Measurements from ENCODE around the gene CREB3L2.
"Not testable (repeated sequence)": the region's sequence is repeated elsewhere in the genome, so short reads cannot be mapped to it uniquely, and the experiment has no call there.

The CREB3L2 gene

DNA sequence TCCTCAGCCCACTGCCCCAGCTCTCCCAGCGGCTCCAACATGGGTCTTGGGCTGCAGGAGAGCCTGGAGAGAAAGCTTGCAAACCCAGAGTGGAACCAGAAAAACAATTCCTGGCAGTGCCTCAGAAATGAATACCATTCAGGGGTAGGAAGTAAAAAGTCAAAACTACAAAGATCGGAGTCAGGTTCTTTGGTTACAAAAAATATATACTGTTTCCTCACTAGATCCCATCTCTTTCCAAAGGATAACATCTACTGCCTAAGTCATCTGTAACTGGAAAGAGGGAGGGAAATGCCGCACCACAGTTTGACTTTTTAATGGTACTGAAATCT is 14.9 kb downstream of the CREB3L2 start:
- no peak for DNase-seq

DNA sequence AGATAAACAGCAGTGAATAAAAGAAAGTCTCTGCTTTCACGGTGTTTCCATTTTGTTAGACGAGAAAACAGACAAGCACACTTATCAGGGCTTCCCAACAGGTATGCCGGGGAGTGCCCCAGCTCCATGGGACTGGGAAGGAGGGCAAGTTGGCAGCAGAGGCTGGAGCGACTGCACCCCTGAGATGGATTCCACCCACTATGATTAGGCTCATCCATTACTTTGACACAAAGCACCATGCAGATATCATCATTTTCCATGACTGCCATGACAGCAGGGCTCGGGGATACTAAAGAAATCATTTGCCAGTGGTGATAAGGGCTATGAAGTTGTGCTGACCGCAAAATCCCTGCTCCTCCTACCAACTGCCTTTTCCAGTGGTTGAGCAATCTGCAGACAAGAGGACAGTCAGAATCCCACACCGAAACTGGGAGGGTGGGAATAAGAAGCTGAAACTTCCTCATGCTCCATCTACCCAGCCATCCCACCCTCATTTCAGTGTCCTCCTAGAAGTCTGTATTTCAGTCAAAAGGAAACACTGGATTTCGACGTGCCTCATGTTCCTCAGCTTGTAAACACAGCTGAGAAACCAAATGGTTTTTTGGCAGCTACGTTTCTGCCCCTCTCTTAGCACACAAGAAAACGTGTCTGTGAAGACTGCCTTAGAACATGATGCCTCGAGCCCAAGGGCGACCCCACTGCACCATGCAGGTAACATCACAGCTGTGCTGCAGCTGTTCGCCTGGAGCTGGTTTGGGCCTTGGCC is 15.5 kb downstream of the CREB3L2 start:
- DNase-seq = no peak

DNA sequence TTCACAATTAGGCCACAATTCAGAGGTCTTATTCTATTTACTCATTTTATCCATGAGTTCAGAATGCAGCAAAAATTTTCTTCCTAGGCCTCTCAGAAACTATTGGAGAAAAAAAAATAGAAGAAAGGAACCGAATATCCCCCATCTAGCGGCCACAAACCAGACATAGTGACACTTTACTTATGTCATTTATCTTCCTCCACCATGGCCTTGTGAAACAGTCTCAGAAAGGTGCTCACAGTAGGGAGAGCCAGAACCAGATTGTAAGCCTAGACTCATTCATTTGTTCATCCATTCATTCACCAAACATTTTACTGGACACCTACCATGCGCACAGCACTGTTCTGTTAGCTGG is 16.0 kb downstream of the CREB3L2 start:
- DNase-seq = no peak

DNA sequence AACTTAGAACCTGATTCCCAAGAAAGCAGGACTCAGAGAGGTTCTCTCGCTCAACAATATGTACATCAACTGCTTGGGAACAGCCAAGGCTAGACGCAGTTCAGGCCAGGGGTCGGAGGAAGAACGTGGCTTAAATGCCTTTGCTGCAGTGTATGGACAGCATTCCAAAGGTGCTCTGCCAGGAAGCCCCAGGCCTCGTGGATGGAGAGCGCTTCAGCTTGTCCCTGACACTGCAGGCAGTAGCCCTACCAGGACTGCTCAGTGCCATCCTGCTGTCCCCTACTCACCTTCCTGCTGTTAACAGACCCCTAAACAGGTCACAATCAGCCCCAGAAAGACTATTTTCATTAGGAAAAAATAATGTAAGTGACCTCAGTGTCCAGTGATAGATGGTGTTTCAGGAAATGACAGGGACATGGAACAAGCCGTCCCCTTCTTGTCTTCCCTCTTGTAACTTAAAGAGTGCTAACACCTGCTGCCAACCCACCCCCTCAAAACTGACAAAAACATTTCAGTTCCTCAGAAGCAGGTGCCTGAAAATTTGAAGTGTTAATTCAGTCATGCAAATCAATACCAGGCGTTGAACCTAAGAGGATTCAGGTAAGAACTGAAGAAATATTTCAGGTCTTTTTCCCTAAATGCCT is 16.5 kb downstream of the CREB3L2 start:
- no peak for DNase-seq

DNA sequence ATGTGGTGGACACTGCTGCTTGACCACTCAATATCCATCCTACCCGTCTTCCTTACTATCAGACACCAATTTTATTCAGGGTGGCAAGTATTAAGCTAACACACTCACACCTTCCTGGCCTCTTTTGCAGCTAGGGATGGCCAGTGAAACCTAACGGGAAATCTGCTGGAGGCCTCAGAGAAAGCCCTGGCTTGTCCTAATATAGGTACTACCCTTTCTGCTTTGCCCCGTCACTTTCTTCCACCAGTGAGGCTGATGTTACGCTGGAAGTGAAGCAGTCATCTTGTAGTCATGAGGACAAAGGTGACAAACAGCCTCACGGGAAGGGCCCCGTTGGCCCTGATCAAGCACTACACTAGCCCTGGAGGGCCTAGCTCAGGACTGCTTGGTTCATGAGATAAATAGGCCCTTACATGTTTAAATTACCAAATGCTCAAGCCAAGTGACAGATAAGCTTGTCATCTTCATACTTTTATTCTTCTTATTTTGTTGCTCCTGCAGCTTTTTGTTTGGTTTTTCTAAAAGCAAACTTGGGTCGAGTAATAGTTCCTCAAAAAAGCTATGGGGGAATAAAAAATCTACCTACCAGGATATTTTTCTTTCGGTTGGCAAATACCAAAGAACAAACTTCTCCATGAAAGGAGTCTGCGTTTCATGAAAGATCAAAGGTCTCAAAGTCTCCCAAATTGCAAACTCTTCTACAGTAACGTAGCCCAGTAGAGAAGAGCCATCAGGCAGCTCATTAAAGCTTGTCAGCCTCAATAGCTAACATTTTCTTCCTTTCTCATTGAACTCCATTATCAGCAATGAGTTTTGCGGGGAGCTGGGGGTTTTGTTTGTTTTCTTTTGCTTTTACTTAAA is 17.5 kb downstream of the CREB3L2 start:
- no peak for DNase-seq

DNA sequence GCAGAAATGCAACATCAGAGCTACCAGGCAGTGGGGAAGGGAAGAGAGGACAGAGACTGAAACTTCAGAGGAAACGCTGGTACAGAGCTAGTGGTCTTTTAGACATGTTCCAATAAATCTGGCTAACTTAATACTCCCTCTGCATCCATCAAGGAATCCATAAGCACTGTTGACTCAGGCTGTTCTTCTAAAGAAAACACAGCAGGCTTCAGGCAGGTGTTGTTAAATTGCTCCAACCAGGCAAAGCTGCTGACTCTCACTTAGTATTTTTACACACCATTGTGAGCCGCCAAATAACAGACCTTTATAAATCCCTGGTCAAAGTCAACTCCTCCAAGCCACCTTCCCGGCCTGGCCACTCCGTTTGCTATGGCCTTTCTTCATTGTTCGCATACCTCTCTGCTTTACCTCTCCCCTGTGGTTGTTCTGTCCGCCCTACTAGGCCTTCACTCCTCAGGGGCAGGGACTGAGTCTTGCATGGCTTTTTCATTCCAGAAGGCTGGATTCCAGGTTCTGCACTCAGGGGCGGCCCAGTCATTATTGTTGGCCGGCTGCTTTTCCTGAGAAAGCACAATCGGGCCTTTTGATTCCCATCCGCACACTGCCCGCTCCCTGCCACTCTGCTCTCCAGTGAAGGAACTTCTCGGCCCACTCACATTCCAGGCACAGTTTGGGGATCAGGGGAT is 18.4 kb downstream of the CREB3L2 start:
- no peak for DNase-seq

DNA sequence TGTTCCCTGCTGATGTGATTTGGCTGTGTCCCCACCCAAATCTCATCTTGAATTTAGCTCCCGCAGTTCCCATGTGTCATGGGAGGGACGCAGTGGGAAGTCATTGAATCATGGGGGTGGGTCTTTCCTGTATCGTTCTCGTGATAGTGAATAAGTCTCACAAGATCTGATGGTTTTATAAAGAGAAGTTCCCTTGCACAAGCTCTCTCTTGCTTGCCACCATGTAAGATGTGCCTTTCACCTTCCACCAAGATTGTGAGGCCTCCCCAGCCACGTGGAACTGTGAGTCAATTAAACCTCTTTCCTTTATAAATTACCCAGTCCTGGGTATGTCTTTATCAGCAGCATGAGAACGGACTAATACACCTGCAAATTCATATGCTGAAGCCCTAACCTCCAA is 19.5 kb downstream of the CREB3L2 start:
- not testable (repeated sequence) for DNase-seq

DNA sequence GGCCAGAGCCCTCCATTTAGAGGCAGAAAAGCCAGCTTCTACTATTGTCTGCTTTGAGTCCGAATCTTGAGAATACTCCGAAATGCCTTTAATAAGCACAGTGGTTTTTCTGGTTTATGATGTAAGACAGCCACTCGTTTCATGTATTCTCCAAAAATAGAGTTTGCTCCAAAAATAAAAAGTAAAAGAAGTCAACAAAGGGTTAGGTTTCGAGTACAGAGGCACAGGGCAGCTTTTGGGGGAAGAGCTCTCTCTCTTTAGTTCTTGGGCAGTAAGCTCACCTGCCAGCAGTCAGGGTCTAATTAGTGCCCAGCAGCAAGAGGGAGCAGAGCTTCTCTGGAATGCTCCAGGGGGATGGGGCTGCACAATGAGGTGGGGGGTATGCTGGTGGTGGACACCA is 20.2 kb downstream of the CREB3L2 start:
- no peak for DNase-seq

DNA sequence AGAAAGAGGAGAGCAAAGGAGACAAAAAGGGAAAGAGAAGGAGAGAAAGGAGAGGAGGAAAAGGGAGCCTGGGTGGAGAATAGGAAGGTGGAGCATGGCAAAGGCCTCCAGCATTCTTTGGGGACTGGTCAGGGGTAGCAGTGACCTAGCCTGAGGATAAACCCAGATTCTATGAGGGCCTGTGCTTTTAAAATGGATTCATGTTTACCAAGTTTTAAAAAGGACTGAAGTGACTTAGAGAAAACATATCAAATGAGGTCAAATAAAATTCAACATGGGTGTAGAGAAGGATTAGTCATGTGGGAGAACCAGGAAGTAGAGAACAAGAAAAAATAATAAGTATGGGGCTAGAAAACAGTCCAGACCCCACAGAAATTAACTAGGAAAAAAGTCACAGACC is 20.7 kb downstream of the CREB3L2 start:
- no peak for DNase-seq

DNA sequence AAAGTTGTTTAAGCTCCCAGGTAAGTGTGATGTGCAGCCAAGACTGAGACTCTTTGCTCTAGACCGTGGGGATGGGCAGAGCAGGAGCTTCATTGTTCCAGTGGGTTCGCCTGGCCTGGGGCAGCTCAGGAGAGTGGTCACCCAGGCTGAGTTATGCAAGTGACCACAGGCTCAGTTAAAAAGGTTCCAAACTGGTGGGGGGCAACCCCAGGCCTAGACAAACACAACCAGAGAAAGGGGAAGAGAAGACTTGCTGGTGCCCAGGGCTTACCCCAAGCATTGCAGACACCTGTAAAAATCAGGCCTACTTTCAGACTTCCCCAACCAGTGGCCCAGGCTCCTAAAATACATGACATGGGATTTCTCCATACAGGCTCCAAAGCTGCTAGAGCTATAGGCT is 21.6 kb downstream of the CREB3L2 start:
- DNase-seq = no peak

DNA sequence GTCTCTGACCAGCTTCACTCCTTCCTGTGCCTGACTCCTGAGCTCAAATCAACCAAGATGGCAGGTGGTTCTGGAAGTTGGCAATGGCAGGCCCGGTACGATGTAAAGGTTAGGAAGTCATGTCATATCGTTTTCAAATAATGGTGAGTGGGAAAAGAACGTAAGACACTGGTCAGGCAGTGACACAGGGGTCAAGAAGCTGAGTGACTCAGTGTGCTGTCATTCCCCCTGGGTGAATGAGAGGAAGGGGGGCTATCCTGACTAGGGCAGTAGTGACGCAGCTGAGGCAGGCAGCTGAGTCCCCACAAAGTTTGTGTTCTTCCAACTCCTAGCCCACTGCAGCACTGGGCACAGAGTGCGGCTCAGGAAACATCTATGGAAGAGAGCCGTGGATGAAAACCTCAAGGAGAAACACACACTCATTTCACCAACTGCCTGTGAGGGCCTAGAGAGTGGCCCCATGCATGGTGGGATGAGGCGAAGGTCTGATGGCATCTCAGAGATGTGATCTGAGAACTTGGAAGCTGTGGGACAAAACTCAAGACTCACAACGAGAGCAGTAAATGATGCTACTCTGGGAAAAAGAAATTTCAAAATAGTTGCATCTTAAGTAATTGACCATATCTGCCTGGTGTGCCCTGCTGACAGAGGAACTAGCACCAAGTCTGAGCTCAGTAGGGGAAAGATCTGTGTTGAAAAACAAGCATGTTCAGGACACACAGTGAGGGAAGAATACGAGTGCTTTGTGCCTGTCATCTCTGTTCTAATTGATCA is 23.2 kb downstream of the CREB3L2 start:
- no peak for DNase-seq

DNA sequence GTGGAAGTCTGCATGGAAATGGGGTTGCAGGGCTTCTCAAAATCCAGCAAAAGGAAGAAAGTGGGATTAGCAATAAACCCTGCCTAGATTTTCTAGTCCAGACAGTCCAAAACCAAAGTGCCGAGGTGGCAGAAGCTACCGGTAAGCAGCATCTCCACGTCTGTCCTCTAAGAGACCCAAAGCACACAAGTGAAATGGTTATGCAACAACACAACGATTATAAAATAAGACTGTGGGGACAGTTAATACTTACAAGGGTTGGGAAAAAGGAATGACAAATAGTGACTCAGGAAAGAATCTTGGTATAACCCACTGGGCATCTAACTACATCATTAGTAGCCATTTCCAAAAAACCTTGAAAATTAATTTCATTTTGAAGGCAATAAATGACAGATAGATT is 24.7 kb downstream of the CREB3L2 start:
- no peak for DNase-seq

DNA sequence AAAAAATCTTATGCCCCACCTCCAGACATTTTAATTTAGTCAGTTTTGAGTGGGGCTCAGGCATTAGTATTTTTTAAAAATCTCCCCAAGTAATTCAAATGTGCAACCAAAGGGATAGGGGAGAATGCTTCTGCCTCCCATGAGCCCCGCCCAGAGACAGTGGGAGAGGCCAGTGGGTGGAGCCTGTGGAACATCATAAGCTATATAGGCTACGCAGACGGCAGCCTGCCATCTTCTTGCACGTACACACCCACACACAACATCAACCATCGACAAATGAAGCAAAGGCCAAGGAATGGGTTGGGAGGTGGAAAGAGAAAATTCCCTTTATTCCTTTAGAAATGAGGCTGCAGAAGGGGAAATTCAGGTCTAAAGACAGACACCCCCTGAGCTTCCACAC is 25.2 kb downstream of the CREB3L2 start:
- no peak for DNase-seq

DNA sequence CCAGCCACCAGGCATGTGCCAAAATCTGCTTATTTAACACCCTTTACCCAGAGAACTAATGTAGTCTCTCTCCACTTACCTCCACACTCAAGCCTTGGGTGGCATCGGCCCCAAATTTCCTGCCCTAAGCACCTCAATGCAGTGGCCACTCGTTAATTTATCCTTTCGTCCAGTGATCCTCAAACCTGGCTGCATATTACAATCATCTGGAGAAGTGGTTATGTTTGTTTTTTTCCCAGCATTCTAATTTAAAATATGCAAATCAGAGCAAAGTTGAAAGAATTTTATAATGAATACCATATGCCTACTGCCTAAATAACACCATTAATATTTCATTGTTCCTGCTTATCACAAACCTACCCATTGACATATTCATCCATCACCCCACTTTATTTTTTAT is 25.7 kb downstream of the CREB3L2 start:
- DNase-seq = no peak

DNA sequence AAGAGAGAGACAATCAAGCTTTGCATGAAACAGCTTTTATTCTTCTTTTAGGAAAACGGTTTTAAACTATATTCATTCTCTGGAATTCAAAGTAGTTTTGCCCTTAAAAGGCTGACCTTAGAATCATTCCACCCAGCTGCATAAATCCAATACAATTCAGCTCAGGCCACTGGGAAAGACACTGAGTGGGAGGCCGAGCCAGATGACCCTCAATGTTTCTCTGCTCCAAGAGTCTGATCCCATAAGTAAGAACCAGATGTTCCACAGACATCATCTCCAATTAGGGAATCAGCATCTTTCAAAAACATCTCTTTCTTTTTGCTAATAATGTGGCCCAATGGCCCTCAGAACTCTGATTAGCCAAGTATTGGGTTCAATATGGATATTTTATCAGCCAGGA is 26.1 kb downstream of the CREB3L2 start:
- no peak for DNase-seq

DNA sequence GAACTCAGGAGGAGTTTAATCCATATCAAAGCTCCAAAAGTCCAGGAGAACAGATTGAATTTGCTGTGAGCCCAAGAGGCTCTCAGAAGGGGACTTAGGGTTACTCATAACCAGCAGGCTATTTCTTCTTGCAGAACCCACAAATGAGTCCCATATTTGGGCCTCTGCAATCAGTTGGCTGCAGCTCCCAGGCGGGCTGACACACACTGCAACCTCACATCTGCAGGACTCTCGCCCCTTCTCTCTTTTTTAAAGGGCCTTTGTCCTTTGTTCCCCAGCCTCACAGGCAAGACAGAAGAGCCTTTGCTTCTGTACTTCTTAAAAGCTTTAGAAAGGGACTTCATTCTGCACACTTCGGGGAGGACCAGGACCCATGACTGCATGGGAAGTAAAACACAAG is 26.7 kb downstream of the CREB3L2 start:
- DNase-seq = no peak

DNA sequence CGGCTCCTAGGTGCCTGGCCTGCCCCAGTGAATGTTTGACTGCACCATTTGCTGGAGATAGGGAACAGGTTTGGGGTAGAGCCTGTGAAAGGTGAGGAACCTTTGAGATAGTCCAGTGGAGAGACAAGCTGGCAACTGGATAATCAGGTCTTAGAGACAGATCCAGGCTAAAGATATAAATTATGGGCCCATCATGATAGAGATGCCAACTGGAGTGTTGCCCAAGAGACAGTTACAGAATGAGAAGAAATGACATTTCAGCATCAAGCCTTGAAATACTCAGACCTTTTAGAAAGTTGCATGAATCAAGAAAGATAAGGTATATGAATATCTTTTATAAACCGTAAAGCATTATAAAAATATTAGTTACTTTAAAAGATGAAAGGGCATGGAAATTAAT is 27.1 kb downstream of the CREB3L2 start:
- DNase-seq = no peak

DNA sequence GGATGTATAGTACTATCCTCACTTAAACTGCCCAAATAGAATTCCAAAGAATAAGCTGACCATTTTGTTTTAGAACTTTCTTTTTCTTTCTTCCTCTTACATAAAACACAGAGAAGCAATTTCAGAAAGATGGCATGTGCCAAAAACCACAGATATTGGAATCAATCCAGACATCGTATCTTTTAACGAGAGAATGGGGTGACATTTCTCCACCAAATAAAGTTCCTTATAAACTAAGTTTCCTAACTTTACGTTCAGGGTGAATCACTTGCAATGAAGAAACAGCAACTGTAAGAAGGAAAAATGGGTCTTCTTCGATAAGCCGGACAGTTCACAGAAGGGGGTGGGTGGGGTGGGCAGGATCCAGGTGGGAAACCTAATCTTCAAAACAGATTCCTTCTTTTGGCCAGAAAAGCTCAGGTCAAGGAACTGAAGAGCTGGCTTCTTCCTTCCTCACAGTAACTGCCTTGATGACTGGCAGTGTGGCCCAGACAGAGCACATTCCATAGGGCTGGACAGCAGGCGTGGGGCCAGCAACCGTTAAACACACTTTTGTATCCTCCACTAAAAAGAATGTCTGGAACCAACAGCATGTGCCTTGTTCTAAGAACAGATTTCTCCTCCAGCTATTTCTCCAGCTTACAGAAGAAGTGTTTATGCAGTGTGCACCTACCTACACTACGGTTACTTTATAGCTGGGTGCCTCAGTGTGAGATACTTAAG is 31.5 kb downstream of the CREB3L2 start:
- no peak for DNase-seq

DNA sequence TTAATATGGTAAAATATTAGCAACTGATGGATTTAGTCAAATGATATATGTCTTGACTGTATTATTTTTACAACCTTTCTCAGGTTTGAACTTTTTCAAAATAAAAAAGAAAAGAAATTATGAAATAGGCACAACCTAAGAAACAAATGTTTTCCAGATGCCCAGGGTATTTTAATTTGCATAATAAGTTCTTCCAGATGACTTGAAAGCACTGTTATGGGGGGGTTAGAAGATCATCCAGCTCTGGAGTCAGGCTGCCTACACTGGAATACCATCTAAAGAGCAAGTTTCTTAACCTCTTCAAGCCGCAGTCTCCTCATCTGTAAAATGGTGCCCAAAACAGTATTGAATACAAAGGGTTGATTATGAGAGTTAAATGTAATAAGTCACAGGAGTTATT is 32.1 kb downstream of the CREB3L2 start:
- DNase-seq = no peak

DNA sequence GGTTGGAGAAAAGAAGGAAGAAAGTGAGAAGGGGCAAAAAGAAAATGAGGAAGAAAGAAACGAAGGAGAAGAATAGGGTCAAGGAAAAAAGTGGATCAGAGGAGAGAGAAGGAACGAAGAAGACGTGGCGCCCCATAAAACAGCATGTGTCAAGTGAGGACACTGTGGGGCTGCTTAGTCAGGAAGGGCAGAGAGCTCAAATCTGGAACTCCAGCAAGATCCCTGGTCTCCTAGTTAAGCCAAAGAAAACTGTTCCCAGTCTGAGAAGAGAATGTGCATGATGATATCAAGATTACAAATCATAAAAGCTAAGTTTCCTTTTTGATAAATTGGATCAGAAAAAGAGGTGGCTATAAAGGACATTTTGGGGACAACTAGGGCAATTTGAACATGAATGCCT is 33.0 kb downstream of the CREB3L2 start:
- no peak for DNase-seq

DNA sequence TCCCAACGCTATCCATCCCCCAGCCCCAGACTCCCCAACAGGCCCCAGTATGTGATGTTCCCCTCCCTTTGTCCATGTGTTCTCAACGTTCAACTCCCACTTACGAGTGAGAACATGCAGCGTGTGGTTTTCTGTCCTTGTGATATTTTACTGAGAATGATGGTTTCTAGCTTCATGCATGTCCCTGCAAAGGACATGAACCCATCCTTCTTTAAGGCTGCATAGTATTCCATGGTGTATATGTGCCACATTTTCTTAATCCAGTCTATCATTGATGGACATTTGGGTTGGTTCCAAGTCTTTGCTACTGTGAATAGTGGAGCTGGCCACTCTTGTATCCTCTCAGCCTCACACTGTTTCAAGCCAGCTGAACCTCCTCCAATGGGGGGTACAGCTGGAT is 33.5 kb downstream of the CREB3L2 start:
- not testable (repeated sequence) for DNase-seq

Measured in stimulated activated CD4-positive, alpha-beta T cell treated with anti-CD3 and anti-CD28 coated beads, Interleukin-4, amount 100 ng/mL, for 4 hours (primary cell).